ENCODE results near the gene NDUFB5. TPM values are rescaled to one million over a fixed set of nuclear protein-coding genes. Genes with fewer than 3 reads are reported as not detected.
A peak's percentile ranks its signal among the peaks of the same experiment; 100 is the strongest.

Gene NDUFB5
- total RNA-seq, 1 experiment from 2014 or later: 95.6 TPM

DNA sequence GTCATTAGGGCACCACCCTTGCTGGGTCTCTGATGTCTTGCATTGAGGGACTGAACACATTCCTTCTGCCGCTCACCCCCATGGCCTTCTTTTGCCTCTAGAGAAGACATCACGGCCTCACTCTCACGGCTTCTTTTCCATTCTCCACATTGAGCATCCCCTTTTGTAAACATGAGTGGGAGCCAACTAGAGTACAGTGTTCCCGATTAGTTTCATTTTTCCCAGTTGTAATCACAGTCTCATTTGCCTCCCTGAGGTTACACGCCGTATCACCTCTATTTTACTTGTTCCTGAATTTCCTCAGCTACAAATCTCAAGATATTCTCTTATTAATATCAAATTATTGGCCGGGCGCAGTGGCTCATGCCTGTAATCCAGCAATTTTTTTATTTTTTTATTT lies 65.7 kb downstream of the NDUFB5 start:
- peaks cover 36% of the 10 kb centered on the region for H3K4me1 Mint-ChIP-seq
- no peaks in the 10 kb centered on the region for H3K9me3 Mint-ChIP-seq
- CTCF ChIA-PET: no interaction called here
- DNase-seq (ENCODE audit: low spot score): no peak
- POLR2A ChIA-PET: no interaction called here
- TF ChIP-seq MXD4 (CRISPR knock-in tag; IDR thresholded peaks at IDR 0.05; ENCODE audit: borderline replicate concordance) (no peak), OVOL2 (CRISPR knock-in tag; IDR thresholded peaks at IDR 0.05; ENCODE audit: borderline replicate concordance) (no peak), ESRRA (CRISPR knock-in tag; IDR thresholded peaks at IDR 0.05; ENCODE audit: borderline replicate concordance) (no peak), ZNF263 (CRISPR knock-in tag; IDR thresholded peaks at IDR 0.05; ENCODE audit: low read depth) (no peak), NFYB (CRISPR knock-in tag; conservative IDR thresholded peaks at IDR 0.05; ENCODE audit: low read depth) (no peak), TEAD1 (CRISPR knock-in tag; IDR thresholded peaks at IDR 0.05) (no peak), NR2C2 (CRISPR knock-in tag; IDR thresholded peaks at IDR 0.05) (no peak), ZNF671 (CRISPR knock-in tag; IDR thresholded peaks at IDR 0.05) (no peak), SMAD4 (CRISPR knock-in tag; IDR thresholded peaks at IDR 0.05) (no peak), TCF7 (CRISPR knock-in tag; IDR thresholded peaks at IDR 0.05; ENCODE audit: low read depth) (no peak), IRF2 (CRISPR knock-in tag; IDR thresholded peaks at IDR 0.05; ENCODE audit: borderline replicate concordance, low read depth) (no peak), NR1H2 (CRISPR knock-in tag; IDR thresholded peaks at IDR 0.05) (no peak), ETV6 (CRISPR knock-in tag; IDR thresholded peaks at IDR 0.05) (no peak)
- TF ChIP-seq, protein P1, sequence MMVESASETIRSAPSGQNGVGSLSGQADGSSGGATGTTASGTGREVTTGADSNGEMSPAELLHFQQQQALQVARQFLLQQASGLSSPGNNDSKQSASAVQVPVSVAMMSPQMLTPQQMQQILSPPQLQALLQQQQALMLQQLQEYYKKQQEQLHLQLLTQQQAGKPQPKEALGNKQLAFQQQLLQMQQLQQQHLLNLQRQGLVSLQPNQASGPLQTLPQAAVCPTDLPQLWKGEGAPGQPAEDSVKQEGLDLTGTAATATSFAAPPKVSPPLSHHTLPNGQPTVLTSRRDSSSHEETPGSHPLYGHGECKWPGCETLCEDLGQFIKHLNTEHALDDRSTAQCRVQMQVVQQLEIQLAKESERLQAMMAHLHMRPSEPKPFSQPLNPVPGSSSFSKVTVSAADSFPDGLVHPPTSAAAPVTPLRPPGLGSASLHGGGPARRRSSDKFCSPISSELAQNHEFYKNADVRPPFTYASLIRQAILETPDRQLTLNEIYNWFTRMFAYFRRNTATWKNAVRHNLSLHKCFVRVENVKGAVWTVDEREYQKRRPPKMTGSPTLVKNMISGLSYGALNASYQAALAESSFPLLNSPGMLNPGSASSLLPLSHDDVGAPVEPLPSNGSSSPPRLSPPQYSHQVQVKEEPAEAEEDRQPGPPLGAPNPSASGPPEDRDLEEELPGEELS (CRISPR knock-in tag; IDR thresholded peaks at IDR 0.05): no peak
- TF ChIP-seq, protein P2, sequence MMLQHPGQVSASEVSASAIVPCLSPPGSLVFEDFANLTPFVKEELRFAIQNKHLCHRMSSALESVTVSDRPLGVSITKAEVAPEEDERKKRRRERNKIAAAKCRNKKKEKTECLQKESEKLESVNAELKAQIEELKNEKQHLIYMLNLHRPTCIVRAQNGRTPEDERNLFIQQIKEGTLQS (CRISPR knock-in tag; conservative IDR thresholded peaks at IDR 0.05): no peak
- TF ChIP-seq, protein P3, sequence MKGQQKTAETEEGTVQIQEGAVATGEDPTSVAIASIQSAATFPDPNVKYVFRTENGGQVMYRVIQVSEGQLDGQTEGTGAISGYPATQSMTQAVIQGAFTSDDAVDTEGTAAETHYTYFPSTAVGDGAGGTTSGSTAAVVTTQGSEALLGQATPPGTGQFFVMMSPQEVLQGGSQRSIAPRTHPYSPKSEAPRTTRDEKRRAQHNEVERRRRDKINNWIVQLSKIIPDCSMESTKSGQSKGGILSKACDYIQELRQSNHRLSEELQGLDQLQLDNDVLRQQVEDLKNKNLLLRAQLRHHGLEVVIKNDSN (CRISPR knock-in tag; IDR thresholded peaks at IDR 0.05): no peak
- TF ChIP-seq, protein P4, sequence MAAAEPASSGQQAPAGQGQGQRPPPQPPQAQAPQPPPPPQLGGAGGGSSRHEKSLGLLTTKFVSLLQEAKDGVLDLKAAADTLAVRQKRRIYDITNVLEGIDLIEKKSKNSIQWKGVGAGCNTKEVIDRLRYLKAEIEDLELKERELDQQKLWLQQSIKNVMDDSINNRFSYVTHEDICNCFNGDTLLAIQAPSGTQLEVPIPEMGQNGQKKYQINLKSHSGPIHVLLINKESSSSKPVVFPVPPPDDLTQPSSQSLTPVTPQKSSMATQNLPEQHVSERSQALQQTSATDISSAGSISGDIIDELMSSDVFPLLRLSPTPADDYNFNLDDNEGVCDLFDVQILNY (CRISPR knock-in tag; IDR thresholded peaks at IDR 0.05): no peak
- TF ChIP-seq, protein P5, sequence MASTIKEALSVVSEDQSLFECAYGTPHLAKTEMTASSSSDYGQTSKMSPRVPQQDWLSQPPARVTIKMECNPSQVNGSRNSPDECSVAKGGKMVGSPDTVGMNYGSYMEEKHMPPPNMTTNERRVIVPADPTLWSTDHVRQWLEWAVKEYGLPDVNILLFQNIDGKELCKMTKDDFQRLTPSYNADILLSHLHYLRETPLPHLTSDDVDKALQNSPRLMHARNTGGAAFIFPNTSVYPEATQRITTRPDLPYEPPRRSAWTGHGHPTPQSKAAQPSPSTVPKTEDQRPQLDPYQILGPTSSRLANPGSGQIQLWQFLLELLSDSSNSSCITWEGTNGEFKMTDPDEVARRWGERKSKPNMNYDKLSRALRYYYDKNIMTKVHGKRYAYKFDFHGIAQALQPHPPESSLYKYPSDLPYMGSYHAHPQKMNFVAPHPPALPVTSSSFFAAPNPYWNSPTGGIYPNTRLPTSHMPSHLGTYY (CRISPR knock-in tag; IDR thresholded peaks at IDR 0.05): no peak
- TF ChIP-seq, protein P6, sequence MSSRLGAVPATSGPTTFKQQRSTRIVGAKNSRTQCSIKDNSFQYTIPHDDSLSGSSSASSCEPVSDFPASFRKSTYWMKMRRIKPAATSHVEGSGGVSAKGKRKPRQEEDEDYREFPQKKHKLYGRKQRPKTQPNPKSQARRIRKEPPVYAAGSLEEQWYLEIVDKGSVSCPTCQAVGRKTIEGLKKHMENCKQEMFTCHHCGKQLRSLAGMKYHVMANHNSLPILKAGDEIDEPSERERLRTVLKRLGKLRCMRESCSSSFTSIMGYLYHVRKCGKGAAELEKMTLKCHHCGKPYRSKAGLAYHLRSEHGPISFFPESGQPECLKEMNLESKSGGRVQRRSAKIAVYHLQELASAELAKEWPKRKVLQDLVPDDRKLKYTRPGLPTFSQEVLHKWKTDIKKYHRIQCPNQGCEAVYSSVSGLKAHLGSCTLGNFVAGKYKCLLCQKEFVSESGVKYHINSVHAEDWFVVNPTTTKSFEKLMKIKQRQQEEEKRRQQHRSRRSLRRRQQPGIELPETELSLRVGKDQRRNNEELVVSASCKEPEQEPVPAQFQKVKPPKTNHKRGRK (CRISPR knock-in tag; IDR thresholded peaks at IDR 0.05; ENCODE audit: borderline replicate concordance): no peak
- TF ChIP-seq, protein P7, sequence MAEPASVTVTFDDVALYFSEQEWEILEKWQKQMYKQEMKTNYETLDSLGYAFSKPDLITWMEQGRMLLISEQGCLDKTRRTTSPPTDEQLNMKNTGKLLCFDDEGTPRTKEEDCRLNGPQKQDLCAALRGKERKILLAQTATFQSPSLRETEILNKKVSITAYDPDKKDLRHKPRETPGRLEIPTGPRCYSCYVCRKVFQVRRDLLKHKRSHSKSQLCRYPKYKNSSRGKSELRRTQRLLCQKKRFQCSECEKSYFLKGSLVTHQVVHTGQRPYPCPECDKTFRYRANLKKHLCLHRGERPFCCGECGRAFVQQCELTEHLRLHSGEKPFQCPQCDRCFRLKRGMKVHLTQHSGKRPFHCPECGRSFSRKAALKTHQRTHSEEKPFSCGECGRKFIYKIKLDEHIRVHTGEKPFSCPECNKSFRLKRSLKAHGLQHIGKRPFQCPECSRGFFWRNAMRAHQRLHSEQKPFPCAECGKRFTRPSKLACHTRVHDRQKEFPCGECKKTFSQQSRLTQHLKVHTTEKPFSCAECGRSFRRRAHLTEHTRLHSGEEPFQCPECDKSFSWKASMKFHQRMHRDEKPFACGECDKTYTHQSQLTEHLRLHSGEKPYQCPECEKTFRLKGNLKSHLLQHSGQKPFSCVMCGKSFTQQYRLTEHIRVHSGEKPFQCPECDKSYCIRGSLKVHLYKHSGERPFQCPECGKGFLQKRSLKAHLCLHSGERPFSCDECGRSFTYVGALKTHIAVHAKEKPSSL (CRISPR knock-in tag; conservative IDR thresholded peaks at IDR 0.05): no peak
- H3K27ac Mint-ChIP-seq: peak overlapping the region; percentile 10; the same call in 1 of the 2 replicates
- no peaks in the 10 kb centered on the region for H3K36me3 Mint-ChIP-seq
- H3K27me3 Mint-ChIP-seq (ENCODE audit: low read depth): no peaks in the 10 kb centered on the region
- H3K4me3 Mint-ChIP-seq: no peak overlapping the region
- ATAC-seq: no peak

Data from WTC11 (cell line).